HL-60 (cell line): ENCODE data around the gene SP1.

Experiments used
- GABPA ChIP-seq: IDR thresholded peaks from 2 replicates; pipeline ENCODE4 v1.6.1; 2012; ENCODE audit warnings: low read depth
- POLR2AphosphoS5 ChIP-seq: IDR thresholded peaks from 2 replicates; pipeline ENCODE4 v1.6.1; 2012; ENCODE audit warnings: low read depth
- SPI1 ChIP-seq: IDR thresholded peaks from 2 replicates; pipeline ENCODE4 v1.6.1; 2012; ENCODE audit warnings: low read depth, mild to moderate bottlenecking, borderline replicate concordance
- TF ChIP-seq, protein P1 (sequence below): IDR thresholded peaks from one replicate; pipeline ENCODE4 v1.5.1; 2011; ENCODE audit warnings: low read length, control low read depth, inconsistent platforms; ENCODE audit not compliant: insufficient read depth
- TF ChIP-seq, protein P2 (sequence below): IDR thresholded peaks from 2 replicates; pipeline ENCODE4 v1.6.1; 2012; ENCODE audit warnings: low read depth; ENCODE audit not compliant: insufficient replicate concordance

DNA sequence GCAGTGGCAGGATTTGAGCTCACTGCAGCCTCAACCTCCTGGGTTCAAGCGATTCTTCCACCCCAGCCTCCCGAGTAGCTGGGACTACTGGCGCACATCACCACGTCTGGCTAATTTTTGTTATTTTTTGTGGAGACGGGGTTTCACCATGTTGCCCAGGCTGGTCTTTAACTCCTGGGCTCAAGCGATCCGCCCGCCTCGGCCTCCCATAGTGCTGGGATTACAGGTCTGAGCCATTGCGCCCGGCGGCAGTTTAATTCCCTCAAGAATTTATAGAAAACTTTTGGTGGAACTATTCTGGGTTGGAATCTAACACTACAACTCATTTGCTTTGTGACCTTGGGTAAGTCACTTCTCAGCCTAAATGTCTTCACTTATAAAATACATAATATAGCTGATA lies 1.8 kb upstream of the SP1 start:
- TF ChIP-seq, protein P1, sequence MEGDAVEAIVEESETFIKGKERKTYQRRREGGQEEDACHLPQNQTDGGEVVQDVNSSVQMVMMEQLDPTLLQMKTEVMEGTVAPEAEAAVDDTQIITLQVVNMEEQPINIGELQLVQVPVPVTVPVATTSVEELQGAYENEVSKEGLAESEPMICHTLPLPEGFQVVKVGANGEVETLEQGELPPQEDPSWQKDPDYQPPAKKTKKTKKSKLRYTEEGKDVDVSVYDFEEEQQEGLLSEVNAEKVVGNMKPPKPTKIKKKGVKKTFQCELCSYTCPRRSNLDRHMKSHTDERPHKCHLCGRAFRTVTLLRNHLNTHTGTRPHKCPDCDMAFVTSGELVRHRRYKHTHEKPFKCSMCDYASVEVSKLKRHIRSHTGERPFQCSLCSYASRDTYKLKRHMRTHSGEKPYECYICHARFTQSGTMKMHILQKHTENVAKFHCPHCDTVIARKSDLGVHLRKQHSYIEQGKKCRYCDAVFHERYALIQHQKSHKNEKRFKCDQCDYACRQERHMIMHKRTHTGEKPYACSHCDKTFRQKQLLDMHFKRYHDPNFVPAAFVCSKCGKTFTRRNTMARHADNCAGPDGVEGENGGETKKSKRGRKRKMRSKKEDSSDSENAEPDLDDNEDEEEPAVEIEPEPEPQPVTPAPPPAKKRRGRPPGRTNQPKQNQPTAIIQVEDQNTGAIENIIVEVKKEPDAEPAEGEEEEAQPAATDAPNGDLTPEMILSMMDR: no peak
- TF ChIP-seq GABPA: no peak
- TF ChIP-seq POLR2AphosphoS5: no peak
- no peak for TF ChIP-seq SPI1
- TF ChIP-seq, protein P2, sequence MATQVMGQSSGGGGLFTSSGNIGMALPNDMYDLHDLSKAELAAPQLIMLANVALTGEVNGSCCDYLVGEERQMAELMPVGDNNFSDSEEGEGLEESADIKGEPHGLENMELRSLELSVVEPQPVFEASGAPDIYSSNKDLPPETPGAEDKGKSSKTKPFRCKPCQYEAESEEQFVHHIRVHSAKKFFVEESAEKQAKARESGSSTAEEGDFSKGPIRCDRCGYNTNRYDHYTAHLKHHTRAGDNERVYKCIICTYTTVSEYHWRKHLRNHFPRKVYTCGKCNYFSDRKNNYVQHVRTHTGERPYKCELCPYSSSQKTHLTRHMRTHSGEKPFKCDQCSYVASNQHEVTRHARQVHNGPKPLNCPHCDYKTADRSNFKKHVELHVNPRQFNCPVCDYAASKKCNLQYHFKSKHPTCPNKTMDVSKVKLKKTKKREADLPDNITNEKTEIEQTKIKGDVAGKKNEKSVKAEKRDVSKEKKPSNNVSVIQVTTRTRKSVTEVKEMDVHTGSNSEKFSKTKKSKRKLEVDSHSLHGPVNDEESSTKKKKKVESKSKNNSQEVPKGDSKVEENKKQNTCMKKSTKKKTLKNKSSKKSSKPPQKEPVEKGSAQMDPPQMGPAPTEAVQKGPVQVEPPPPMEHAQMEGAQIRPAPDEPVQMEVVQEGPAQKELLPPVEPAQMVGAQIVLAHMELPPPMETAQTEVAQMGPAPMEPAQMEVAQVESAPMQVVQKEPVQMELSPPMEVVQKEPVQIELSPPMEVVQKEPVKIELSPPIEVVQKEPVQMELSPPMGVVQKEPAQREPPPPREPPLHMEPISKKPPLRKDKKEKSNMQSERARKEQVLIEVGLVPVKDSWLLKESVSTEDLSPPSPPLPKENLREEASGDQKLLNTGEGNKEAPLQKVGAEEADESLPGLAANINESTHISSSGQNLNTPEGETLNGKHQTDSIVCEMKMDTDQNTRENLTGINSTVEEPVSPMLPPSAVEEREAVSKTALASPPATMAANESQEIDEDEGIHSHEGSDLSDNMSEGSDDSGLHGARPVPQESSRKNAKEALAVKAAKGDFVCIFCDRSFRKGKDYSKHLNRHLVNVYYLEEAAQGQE: no peak
